Ishikawa (cell line): ENCODE data around the gene MGMT.

Experiments used
- CEBPB ChIP-seq: IDR thresholded peaks from 2 replicates; pipeline ENCODE4 v1.6.1; 2012
- CREB1 ChIP-seq: IDR thresholded peaks from 2 replicates; pipeline ENCODE4 v1.6.1; 2012; ENCODE audit warnings: low read depth
- EP300 ChIP-seq: IDR thresholded peaks from 2 replicates; pipeline ENCODE4 v1.6.1; 2012; ENCODE audit warnings: borderline replicate concordance
- FOXM1 ChIP-seq: IDR thresholded peaks from 2 replicates; pipeline ENCODE4 v1.6.1; 2012; ENCODE audit warnings: low read depth, borderline replicate concordance
- RAD21 ChIP-seq: IDR thresholded peaks from 2 replicates; pipeline ENCODE4 v1.6.1; 2012; ENCODE audit warnings: low read depth
- TAF1 ChIP-seq: IDR thresholded peaks from 2 replicates; pipeline ENCODE4 v1.6.1; 2012; ENCODE audit warnings: low read depth, mild to moderate bottlenecking
- TCF12 ChIP-seq: IDR thresholded peaks from 2 replicates; pipeline ENCODE4 v1.6.1; 2012; ENCODE audit warnings: low read depth
- TEAD4 ChIP-seq: IDR thresholded peaks from 2 replicates; pipeline ENCODE4 v1.6.1; 2012
- YY1 ChIP-seq: IDR thresholded peaks from 2 replicates; pipeline ENCODE4 v1.6.1; 2012; ENCODE audit warnings: low read depth
- ZBTB7A ChIP-seq: IDR thresholded peaks from 2 replicates; pipeline ENCODE4 v1.6.1; 2012; ENCODE audit warnings: low read depth
- TF ChIP-seq, protein P1 (sequence below): IDR thresholded peaks from 2 replicates; pipeline ENCODE4 v1.6.1; 2012; ENCODE audit warnings: low read depth, mild to moderate bottlenecking
- TF ChIP-seq, protein P2 (sequence below): IDR thresholded peaks from 2 replicates; pipeline ENCODE4 v1.6.1; 2012
- TF ChIP-seq, protein P3 (sequence below): IDR thresholded peaks from 2 replicates; pipeline ENCODE4 v1.6.1; 2012

DNA sequence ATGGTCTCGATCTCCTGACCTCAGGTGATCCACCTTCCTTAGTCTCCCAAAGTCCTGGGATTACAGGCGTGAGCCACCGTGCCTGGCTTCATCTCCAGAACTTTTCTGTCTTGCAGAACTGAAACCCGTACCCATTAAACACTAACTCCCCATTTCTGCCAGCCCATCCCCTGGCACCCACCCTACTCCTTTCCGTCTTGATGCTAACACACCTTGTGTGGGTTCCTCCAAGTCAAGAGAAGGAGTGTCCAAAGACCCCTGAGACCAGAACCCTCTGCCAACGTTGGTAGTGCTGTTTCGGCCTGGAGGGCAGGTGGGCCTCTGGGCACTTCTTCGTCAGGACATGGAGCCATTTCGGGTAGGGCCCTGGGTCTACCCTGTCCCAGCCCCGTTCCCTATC lies 83.6 kb downstream of the MGMT start:
- TF ChIP-seq TCF12 (no peak), CEBPB (no peak), TEAD4 (no peak), FOXM1 (no peak), EP300 (no peak), YY1 (no peak), ZBTB7A (no peak), TAF1 (no peak), RAD21 (no peak), CREB1 (no peak)
- TF ChIP-seq, protein P1, sequence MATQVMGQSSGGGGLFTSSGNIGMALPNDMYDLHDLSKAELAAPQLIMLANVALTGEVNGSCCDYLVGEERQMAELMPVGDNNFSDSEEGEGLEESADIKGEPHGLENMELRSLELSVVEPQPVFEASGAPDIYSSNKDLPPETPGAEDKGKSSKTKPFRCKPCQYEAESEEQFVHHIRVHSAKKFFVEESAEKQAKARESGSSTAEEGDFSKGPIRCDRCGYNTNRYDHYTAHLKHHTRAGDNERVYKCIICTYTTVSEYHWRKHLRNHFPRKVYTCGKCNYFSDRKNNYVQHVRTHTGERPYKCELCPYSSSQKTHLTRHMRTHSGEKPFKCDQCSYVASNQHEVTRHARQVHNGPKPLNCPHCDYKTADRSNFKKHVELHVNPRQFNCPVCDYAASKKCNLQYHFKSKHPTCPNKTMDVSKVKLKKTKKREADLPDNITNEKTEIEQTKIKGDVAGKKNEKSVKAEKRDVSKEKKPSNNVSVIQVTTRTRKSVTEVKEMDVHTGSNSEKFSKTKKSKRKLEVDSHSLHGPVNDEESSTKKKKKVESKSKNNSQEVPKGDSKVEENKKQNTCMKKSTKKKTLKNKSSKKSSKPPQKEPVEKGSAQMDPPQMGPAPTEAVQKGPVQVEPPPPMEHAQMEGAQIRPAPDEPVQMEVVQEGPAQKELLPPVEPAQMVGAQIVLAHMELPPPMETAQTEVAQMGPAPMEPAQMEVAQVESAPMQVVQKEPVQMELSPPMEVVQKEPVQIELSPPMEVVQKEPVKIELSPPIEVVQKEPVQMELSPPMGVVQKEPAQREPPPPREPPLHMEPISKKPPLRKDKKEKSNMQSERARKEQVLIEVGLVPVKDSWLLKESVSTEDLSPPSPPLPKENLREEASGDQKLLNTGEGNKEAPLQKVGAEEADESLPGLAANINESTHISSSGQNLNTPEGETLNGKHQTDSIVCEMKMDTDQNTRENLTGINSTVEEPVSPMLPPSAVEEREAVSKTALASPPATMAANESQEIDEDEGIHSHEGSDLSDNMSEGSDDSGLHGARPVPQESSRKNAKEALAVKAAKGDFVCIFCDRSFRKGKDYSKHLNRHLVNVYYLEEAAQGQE = no peak
- TF ChIP-seq, protein P2, sequence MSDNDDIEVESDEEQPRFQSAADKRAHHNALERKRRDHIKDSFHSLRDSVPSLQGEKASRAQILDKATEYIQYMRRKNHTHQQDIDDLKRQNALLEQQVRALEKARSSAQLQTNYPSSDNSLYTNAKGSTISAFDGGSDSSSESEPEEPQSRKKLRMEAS = no peak
- TF ChIP-seq, protein P3, sequence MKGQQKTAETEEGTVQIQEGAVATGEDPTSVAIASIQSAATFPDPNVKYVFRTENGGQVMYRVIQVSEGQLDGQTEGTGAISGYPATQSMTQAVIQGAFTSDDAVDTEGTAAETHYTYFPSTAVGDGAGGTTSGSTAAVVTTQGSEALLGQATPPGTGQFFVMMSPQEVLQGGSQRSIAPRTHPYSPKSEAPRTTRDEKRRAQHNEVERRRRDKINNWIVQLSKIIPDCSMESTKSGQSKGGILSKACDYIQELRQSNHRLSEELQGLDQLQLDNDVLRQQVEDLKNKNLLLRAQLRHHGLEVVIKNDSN = no peak
